GM10266 (cell line): ENCODE data around the gene LCK.

Experiments used
- DNase-seq: peaks from one replicate; pipeline ENCODE4 v3.0.0; 2012; ENCODE audit errors: extremely low spot score
- TF ChIP-seq, protein P1 (sequence below): IDR thresholded peaks from 2 replicates; pipeline ENCODE4 v1.5.1; 2012; ENCODE audit warnings: mild to moderate bottlenecking, low read depth; ENCODE audit not compliant: control insufficient read depth, insufficient read depth; ENCODE audit errors: missing control alignments

Gene LCK

DNA sequence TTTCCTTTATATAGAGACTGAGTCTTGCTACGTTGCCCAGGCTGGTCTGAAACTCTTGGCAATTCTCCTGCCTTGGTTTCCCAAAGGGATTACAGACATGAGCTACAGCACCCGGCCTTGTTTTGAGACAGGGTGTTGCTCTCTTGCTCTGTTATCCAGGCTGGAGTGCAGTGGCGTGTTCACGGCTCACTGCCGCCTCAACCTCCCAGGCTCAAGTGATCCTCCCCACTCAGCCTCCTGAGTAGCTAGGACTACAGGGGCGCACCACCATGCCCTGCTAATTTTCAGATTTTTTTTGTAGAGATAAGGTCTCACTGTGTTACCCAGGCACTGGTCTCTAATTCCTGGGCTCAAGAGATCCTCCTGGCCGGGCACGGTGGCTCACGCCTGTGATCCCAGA lies 14.8 kb downstream of the LCK start:
- TF ChIP-seq, protein P1, sequence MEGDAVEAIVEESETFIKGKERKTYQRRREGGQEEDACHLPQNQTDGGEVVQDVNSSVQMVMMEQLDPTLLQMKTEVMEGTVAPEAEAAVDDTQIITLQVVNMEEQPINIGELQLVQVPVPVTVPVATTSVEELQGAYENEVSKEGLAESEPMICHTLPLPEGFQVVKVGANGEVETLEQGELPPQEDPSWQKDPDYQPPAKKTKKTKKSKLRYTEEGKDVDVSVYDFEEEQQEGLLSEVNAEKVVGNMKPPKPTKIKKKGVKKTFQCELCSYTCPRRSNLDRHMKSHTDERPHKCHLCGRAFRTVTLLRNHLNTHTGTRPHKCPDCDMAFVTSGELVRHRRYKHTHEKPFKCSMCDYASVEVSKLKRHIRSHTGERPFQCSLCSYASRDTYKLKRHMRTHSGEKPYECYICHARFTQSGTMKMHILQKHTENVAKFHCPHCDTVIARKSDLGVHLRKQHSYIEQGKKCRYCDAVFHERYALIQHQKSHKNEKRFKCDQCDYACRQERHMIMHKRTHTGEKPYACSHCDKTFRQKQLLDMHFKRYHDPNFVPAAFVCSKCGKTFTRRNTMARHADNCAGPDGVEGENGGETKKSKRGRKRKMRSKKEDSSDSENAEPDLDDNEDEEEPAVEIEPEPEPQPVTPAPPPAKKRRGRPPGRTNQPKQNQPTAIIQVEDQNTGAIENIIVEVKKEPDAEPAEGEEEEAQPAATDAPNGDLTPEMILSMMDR: no peak
- no peak for DNase-seq

DNA sequence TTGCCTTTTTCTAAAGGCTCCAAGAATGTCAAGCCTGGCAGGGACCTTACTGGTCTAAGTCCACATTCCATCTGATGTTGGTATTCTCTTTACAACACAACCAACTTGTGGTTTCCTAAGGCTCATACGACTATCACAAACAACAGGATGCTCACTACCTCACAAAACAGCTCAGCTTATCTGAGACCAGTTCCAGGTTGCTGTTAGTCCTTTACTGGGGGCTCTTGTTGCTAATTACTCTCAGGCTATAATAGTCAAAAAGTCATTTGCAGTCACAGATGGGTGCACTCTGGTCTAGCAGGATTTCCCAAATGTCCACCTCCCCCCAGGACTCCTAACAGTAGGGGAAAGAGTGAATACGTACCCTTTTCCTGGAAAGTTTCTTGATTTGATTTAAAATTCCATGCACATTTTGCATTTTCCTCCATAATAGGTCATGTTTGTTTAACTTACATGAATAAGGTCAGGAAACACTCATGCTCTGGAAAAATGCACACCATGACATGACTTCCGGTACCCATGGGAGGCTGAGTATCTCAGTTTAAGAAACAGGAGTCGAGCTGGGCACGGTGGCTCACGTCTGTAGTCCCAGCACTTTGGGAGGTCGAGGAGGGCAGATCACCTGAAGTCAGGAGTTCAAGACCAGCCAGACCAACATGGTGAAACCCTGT lies 16.0 kb downstream of the LCK start:
- TF ChIP-seq, protein P1: no peak
- no peak for DNase-seq

DNA sequence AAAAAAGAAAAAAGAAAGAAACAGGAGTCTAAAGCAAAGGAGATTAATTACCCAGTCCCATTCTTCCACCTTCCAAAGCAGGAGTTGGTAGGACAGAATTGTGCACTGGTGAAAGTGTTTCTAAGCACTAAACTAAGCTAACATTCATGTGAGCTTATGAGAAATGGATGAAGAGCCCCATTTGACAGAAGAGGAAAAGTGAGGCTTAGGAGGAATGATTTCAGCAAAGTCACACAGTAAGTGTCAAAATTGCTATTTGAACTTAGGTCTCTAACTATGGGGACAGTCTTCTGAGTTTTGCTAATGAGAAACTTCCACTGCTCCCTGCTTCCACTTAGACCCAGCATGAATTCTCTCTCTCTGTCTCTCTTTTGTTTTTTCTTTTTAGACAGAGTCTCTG lies 18.7 kb downstream of the LCK start:
- TF ChIP-seq, protein P1: no peak
- DNase-seq: no peak

DNA sequence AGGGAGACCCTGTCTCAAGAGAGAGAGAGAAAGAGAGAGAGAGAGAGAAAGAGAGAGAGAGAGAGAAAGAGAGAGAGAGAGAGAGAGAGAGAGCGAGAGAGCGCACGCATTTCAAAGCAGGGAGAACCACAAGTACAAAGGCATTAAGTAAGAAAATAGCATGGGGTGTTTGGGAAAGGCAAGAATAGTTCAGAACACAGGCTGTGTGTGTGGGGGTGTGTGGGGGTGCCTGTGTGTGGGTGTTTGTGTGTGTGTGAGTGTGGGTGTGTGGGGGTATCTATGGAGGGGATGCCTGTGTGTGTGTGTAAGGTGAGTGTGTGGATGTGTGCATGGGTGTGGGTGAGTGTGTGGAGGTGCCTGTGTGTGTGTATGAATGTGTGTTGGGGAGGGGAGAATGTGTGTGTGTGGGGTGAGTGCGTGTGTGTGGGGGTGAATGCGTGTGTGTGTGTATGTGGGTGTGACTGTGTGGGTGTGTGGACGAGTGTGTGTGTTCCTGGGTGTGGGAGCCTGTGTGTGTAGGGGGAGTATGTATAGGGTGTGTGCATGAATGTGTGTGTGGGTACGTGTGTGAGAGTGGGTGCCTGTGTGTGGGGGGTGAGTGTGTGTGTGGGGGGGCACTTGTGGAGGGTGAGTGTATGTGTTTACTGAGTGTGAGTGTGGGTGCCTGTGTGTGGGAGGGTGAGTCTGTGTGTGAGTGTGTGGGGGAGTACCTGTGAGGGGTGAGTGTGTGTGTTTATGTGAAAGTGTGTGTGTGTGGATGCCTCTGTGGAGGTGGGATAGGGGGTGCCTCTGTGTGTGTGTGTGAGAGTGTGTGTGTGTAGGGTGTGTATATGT lies 21.7 kb downstream of the LCK start:
- no peak for DNase-seq
- TF ChIP-seq, protein P1: no peak

DNA sequence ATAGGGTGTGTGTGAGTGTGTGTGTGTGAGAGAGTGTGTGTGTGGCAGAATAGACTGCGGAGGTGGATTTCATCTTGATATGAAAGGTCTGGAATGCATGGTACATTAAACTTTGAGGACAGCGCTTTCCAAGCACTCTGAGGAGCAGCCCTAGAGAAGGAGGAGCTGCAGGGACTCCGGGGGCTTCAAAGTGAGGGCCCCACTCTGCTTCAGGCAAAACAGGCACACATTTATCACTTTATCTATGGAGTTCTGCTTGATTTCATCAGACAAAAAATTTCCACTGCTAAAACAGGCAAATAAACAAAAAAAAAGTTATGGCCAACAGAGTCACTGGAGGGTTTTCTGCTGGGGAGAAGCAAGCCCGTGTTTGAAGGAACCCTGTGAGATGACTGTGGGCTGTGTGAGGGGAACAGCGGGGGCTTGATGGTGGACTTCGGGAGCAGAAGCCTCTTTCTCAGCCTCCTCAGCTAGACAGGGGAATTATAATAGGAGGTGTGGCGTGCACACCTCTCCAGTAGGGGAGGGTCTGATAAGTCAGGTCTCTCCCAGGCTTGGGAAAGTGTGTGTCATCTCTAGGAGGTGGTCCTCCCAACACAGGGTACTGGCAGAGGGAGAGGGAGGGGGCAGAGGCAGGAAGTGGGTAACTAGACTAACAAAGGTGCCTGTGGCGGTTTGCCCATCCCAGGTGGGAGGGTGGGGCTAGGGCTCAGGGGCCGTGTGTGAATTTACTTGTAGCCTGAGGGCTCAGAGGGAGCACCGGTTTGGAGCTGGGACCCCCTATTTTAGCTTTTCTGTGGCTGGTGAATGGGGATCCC lies 22.5 kb downstream of the LCK start:
- TF ChIP-seq, protein P1: no peak
- no peak for DNase-seq

DNA sequence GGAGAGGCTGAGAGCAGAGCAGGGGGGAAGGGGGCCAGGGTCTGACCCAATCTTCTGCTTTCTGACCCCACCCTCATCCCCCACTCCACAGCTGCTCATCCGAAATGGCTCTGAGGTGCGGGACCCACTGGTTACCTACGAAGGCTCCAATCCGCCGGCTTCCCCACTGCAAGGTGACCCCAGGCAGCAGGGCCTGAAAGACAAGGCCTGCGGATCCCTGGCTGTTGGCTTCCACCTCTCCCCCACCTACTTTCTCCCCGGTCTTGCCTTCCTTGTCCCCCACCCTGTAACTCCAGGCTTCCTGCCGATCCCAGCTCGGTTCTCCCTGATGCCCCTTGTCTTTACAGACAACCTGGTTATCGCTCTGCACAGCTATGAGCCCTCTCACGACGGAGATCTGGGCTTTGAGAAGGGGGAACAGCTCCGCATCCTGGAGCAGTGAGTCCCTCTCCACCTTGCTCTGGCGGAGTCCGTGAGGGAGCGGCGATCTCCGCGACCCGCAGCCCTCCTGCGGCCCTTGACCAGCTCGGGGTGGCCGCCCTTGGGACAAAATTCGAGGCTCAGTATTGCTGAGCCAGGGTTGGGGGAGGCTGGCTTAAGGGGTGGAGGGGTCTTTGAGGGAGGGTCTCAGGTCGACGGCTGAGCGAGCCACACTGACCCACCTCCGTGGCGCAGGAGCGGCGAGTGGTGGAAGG lies 23.7 kb downstream of the LCK start:
- DNase-seq: no peak

More for the DNA sequence above, 23.7 kb downstream of the LCK start:
- TF ChIP-seq, protein P1: no peak
